Cardiac fibroblast (primary cell): Measurements from ENCODE around the gene ACBD5.
A peak's percentile ranks its signal among the peaks of the same experiment; 100 is the strongest.

Source experiments
- DNase-seq, 2 donors: peaks; one replicate each; pipeline versions ENCODE4 v3.0.0 to v3.0.0-alpha.2; 2010; ENCODE audit warnings: low read depth in 2 of 2
- H3K4me3 ChIP-seq, 2 donors: replicated peaks in 1 of 2; 1 replicate in 1 of 2; 2 replicates in 1 of 2; pipeline ENCODE4 v1.5.1; 2011; ENCODE audit warnings: low read depth in 2 of 2, low read length in 2 of 2, mild to moderate bottlenecking in 2 of 2, moderate library complexity in 1 of 2
- TF ChIP-seq, protein P1 (sequence below): IDR thresholded peaks from one replicate; pipeline ENCODE4 v1.5.1; 2011; ENCODE audit warnings: low read depth, mild to moderate bottlenecking, low read length, inconsistent platforms

ACBD5 gene

DNA sequence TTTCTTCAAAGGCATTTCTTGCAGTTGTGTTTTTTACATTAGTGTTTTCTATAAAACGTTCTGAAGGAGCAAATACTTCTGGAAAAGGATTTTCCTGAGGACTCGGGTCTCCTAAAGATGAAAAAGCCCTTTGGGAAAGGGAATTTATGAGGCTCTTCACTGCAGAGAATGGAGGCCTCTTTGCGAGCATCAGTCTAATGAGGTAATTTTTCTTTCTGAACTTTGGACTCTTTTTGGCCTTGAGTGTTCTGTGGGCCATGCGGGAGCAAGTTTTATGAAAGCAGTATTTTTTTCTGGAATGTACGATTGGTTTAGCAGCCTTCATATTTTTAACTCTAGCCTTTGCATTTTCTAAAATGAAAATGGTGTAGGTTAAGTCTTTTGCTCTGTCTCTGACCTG lies 6.4 kb upstream of the ACBD5 start:
- TF ChIP-seq, protein P1, sequence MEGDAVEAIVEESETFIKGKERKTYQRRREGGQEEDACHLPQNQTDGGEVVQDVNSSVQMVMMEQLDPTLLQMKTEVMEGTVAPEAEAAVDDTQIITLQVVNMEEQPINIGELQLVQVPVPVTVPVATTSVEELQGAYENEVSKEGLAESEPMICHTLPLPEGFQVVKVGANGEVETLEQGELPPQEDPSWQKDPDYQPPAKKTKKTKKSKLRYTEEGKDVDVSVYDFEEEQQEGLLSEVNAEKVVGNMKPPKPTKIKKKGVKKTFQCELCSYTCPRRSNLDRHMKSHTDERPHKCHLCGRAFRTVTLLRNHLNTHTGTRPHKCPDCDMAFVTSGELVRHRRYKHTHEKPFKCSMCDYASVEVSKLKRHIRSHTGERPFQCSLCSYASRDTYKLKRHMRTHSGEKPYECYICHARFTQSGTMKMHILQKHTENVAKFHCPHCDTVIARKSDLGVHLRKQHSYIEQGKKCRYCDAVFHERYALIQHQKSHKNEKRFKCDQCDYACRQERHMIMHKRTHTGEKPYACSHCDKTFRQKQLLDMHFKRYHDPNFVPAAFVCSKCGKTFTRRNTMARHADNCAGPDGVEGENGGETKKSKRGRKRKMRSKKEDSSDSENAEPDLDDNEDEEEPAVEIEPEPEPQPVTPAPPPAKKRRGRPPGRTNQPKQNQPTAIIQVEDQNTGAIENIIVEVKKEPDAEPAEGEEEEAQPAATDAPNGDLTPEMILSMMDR, result no peak
- DNase-seq, result no peak
- H3K4me3 ChIP-seq, result no peak overlapping the region

DNA sequence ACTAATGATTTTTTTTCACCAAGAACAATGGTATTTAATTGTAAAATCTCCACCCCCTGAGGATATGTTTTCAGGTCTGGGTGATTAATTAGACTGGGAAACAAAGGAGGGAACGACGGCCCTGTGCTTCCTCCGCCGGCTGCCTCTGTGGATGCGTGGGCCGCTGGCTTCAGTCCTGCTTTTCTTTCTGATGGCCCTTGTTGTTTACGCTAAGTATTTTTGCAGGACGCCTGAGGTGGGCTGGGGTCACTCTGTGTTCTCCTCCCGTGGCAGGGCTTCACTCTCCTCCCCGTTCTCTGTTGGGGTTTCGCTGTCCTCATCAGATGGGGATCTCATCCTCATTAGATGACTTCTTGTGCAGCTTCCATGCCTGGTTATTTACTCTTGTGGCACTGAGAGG lies 5.2 kb upstream of the ACBD5 start:
- TF ChIP-seq, protein P1, result no peak
- H3K4me3 ChIP-seq, result no peak overlapping the region
- no peak for DNase-seq

DNA sequence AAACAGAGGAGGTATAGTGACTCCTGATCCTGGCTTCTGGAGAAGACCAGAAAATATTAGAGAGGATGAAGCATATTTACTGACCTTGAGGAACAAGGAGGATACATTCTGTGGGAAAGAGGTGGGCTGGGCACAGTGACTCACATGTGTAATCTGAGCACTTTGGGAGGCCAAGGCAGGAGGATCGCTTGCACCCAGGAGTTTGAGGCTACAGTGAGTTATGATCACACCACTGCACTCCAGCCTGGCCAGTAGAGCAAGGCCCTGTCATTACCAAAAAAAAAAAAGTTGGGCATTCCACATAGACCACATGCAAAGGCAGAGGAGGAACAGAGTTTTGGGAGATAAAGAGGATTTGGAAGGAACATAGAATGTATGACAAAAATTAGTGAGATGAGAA lies 4.4 kb upstream of the ACBD5 start:
- DNase-seq, result no peak
- TF ChIP-seq, protein P1, result no peak
- H3K4me3 ChIP-seq, result no peak overlapping the region

DNA sequence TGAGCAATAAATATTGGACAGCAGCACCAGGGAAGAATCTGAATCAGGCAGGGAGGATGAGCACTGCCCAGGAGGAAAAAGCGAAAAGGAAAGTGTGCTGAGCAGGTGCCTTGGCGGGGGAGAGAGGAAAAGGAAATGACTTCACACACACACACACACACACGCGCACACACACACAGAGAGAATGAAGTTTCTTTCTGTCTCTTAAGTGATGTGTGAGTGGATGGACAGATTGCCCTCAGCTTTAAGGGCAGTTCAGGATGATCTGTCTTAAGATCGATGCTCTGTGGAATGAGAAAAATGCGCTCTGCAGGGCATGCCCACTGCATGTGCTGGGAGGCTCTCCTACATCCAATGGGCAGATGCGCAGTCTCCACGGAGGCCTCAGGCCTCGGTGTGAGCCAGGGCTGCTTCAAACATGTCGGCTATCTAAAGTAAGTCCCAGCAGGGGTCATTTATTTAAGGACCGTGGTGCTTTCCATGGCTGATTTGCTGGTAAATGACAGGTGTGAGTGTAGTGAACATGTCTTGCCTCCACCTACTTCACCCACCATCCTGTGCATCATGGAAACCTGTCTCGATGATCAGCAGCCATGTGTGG lies 2.5 kb upstream of the ACBD5 start:
- TF ChIP-seq, protein P1, result no peak
- H3K4me3 ChIP-seq, result peak overlapping the region; percentile 77 to 81
- DNase-seq, result peak; percentile 84

DNA sequence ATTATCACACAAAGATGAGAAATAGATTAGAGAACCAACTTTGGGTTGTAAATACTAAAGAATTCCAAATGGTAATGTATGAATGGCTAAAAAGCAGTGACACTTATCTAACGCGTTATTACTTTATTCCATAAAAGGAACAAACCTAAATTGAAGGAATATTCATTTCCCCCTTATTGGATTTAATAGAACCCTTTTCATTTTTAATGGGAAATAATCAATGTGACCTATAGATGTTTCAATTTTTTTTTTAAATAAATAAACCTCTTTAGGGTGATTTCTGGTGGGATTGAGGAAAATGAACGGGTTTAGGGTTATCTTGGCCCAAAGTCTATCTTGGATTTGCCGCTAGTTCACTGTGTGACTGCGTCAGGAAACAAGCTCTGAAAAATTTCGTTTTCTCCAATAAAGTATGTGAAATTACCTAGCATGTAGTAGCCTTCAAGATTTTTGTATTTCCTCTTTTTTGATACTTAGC lies 1.9 kb upstream of the ACBD5 start:
- TF ChIP-seq, protein P1, result no peak
- no peak for DNase-seq
- peak overlapping the region; percentile 77 to 81 for H3K4me3 ChIP-seq

DNA sequence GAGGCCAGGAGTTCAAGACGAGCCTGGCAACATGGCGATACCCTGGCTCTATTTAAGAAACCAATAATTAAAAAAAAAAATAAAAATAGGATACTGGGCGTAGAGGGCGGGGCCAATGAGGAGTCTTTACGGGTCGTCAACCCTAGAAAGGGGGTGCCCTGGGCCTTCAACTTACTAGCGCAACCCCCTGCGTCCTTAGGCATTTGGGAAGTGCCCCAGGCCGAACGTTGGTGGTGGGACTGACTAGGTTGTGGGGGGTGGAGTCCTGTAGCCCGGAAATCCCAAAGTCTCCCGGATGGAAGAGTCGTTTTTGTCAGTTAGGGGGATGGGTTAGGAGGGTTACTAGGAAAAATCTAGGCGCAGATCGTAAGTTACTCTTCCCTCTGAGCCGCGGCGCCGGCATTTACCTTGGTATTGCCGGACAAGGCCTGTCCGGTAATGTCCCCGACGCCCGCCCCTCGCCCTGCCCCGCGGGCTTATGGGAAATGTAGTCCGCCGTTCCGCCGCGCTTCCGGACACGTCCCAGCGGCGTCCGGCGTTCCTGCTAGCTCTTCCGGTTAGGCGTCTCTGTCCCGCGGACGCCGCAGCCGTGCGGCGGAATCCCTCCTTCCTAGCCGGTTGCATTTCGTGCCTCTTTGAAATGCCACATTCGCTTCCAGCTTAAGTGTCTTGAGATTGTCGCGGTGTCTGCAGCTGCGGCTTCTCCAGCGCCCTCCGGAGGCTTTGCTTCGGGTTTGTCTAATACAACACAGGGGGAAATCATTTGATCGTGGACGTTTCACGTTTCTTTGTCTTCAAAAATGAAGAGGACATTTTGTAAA lies 1.3 kb upstream of the ACBD5 start:
- peak overlapping the region; percentile 77 to 81 for H3K4me3 ChIP-seq
- DNase-seq, result peak; percentile 95 to 96
- TF ChIP-seq, protein P1, result peak; percentile 21
